Spleen (tissue), 11 donors: ENCODE results near the gene ENPP6. TPM values are rescaled to one million over a fixed set of nuclear protein-coding genes. Genes with fewer than 3 reads are reported as not detected.
"Not testable (repeated sequence)": the region's sequence is repeated elsewhere in the genome, so short reads cannot be mapped to it uniquely, and the experiment has no call there.

Source experiments
- DNase-seq: peaks from one replicate; pipeline ENCODE4 v3.0.0-alpha.2; 2020
- H3K27ac ChIP-seq, 8 donors: fragments of 200-600 bp; sonication (generic) in 7 of 8; 1 replicate in 4 of 8; 2 replicates in 4 of 8; pipeline versions ENCODE4 v1.5.0 to v1.8.0; 2016 to 2021; ENCODE audit warnings: inconsistent platforms in 4 of 8, mild to moderate bottlenecking in 4 of 8, moderate library complexity in 1 of 8
- H3K27me3 ChIP-seq, 7 donors: fragments of 200-600 bp; sonication (generic) in 6 of 7; replicated peaks in 1 of 7; 1 replicate in 4 of 7; 2 replicates in 3 of 7; pipeline versions ENCODE4 v1.5.0 to v1.8.0; 2016 to 2021; ENCODE audit warnings: inconsistent platforms in 3 of 7, mild to moderate bottlenecking in 1 of 7
- H3K36me3 ChIP-seq, 6 donors: fragments of 200-600 bp; sonication (generic) in 5 of 6; 1 replicate in 4 of 6; 2 replicates in 2 of 6; pipeline versions ENCODE4 v1.5.0 to v1.8.0; 2016 to 2021; ENCODE audit warnings: inconsistent platforms in 2 of 6
- H3K4me1 ChIP-seq, 6 donors: fragments of 200-600 bp; sonication (generic) in 5 of 6; 1 replicate in 3 of 6; 2 replicates in 3 of 6; pipeline versions ENCODE4 v1.5.0 to v1.8.0; 2016 to 2021; ENCODE audit warnings: inconsistent platforms in 3 of 6
- H3K4me3 ChIP-seq, 8 donors: fragments of 200-600 bp; sonication (generic) in 7 of 8; 1 replicate in 4 of 8; 2 replicates in 4 of 8; pipeline versions ENCODE4 v1.5.0 to v1.8.0; 2016 to 2021; ENCODE audit warnings: inconsistent platforms in 4 of 8, mild to moderate bottlenecking in 4 of 8, moderate library complexity in 2 of 8
- H3K9me3 ChIP-seq, 8 donors: fragments of 200-600 bp; sonication (generic) in 7 of 8; 1 replicate in 4 of 8; 2 replicates in 4 of 8; pipeline versions ENCODE4 v1.5.0 to v1.8.0; 2016 to 2021; ENCODE audit warnings: inconsistent platforms in 4 of 8
- POLR2A ChIP-seq, 3 donors: fragments of 450-650 bp; IDR thresholded peaks; one replicate each; pipeline ENCODE4 v1.5.1; 2017; ENCODE audit warnings: antibody characterized with exemption in 3 of 3, mild to moderate bottlenecking in 1 of 3
- POLR2AphosphoS5 ChIP-seq, 3 donors: sonication (generic); formaldehyde crosslinking; IDR thresholded peaks; one replicate each; pipeline ENCODE4 v1.5.1; 2017; ENCODE audit warnings: antibody characterized with exemption in 3 of 3
- WGBS, 5 donors: extraction: QIAGEN DNeasy Blood & Tissue Kit in 3 of 5; methylation state at CpG; one replicate each; pipeline versions ENCODE4 v1.1.5 to v1.1.7; 2013 to 2018; 5-methylcytosine and 5-hydroxymethylcytosine counted together
- intact Hi-C: fragments of 100-400 bp; cut with DNase I; formaldehyde crosslinking; loops from one replicate; pipeline ENCODE4 v1.15.0; 2023; ENCODE audit warnings: low total_unique reads
- polyA plus RNA-seq, 3 donors: library from polyadenylated mRNA; stranded (reverse); fragments of 200-250 nt; gene quantifications; one replicate each; pipeline ENCODE4 v1.2.1, GENCODE V29; 2013
- total RNA-seq, 7 donors: library from RNA; depleted of rRNA in 3 of 7; stranded (reverse); fragments of >200 nt in 3 of 7; fragmentation: NEBNext Ultra II Directional in 4 of 7; extraction: Animal tissue kit (Norgen Biotek cat#: 25700) in 4 of 7; gene quantifications; one replicate each; pipeline versions ENCODE4 v1.1.0 to v1.2.1, GENCODE V29; 2016 to 2021
- TF ChIP-seq, protein P1 (sequence below), 11 experiments: fragments of 200-600 bp in 7 of 11; fragments of 450-650 bp in 4 of 11; sonication (generic) in 4 of 11; IDR thresholded peaks in 8 of 11; conservative IDR thresholded peaks in 3 of 11; 1 replicate in 7 of 11; 2 replicates in 4 of 11; pipeline versions ENCODE4 v1.4.0 to v1.8.0; 2016 to 2021; ENCODE audit warnings: antibody characterized with exemption in 11 of 11, inconsistent platforms in 4 of 11, mild to moderate bottlenecking in 1 of 11
- donor health status: healthy with polysubstance abuse.
- donor health status: DM: no; HTN: no; CAD: no; lungs with moderate emphysema.
- donor health status: DM: no; HTN: no; CAD: no.
- donor health status: Bipolar disorder and iron deficiency.
- donor health status: healthy.
- donor health status: DM: no; HTN: no; CAD: no.
- donor health status: DM: yes; HTN: yes; CAD: no.

The ENPP6 gene
- total and polyA plus RNA-seq, 10 donors: 0.23 to 2.4 (median 1.1) TPM

DNA sequence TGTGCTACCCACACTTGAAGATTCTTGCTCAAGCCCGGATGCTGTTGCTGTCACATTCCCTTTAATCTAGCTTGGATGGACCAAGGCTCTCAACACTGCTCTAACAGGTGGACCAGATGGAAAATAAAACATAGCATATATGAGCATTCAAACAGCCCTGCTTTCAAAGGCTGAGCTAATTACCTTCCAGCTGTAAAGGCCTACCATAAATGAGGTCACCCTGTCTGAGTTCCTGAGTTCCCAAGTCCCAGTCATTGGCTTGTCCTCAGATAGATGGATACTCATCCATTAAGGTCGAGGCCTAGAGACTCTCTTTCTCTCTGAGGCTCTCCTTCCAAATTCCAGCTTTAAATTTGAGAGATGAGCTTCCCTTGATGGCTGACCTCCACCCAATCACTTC is 165.1 kb downstream of the ENPP6 start:
- TF ChIP-seq POLR2A (IDR thresholded peaks at IDR 0.05) (no peak), POLR2AphosphoS5 (IDR thresholded peaks at IDR 0.05) (no peak)
- TF ChIP-seq, protein P1, sequence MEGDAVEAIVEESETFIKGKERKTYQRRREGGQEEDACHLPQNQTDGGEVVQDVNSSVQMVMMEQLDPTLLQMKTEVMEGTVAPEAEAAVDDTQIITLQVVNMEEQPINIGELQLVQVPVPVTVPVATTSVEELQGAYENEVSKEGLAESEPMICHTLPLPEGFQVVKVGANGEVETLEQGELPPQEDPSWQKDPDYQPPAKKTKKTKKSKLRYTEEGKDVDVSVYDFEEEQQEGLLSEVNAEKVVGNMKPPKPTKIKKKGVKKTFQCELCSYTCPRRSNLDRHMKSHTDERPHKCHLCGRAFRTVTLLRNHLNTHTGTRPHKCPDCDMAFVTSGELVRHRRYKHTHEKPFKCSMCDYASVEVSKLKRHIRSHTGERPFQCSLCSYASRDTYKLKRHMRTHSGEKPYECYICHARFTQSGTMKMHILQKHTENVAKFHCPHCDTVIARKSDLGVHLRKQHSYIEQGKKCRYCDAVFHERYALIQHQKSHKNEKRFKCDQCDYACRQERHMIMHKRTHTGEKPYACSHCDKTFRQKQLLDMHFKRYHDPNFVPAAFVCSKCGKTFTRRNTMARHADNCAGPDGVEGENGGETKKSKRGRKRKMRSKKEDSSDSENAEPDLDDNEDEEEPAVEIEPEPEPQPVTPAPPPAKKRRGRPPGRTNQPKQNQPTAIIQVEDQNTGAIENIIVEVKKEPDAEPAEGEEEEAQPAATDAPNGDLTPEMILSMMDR (IDR thresholded peaks at IDR 0.05 in 8 of 11, conservative IDR thresholded peaks at IDR 0.05 in 3 of 11): no peak
- no peaks in the 10 kb centered on the region for H3K36me3 ChIP-seq
- no peaks in the 10 kb centered on the region for H3K27me3 ChIP-seq
- DNase-seq: no peak
- intact Hi-C loops: no loop called here
- peaks cover 0 to 19% (median 7%) of the 10 kb centered on the region in 8 donors for H3K9me3 ChIP-seq
- WGBS, 5 donors: 80 to 93% (median 83%) methylated on average over 2 of the region's 2 CpGs
- H3K4me3 ChIP-seq: no peak overlapping the region
- H3K4me1 ChIP-seq: no peaks in the 10 kb centered on the region
- no peak overlapping the region for H3K27ac ChIP-seq

DNA sequence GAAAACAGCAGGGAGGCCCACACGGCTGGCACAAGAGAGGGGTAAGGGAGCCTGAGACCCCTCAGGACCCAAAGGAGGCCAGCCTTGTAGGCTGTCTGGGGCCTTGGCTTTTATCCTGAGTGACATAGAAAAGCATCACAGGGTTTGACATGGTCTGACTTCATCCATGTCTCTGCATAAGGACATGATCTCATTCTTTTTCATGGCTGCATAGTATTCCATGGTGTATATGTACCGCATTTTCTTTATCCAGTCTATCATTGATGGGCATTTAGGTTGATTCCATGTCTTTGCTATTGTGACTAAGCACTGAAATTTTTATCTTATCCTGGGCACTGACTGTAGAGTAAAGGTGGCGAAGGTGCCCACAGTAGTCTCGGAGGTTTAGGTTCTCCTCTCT is 166.4 kb downstream of the ENPP6 start:
- H3K4me1 ChIP-seq, H3K27me3 ChIP-seq, DNase-seq, H3K4me3 ChIP-seq, intact Hi-C loops, H3K27ac ChIP-seq, H3K36me3 ChIP-seq: not testable (repeated sequence)
- H3K9me3 ChIP-seq: peaks cover 0 to 32% (median 19%) of the 10 kb centered on the region in 8 donors
- WGBS, 5 donors: 91 to 98% (median 97%) methylated on average over 4 of the region's 4 CpGs

DNA sequence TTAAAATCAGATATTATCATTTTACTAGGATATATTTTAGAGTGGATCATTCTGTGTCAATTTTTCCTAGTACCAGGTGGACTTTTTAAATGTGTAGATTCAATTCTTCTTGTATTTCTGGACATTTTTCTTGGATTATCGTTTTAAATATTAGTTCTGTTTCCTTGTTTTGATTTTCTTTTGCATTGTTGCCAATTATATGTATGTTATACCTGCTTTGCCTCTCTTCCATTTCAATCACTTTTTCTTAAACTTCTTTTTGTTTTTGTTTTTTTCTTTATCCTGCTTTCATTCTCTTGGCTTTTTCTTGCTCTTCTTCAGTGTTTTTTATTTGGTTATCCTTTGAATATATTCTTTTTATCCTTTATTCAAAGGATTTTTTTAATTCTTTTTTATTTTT is 171.5 kb downstream of the ENPP6 start:
- Histone ChIP-seq H3K36me3 (no peaks in the 10 kb centered on the region), H3K27ac (no peak overlapping the region), H3K9me3 (peaks cover 0 to 41% (median 31%) of the 10 kb centered on the region in 8 donors), H3K4me1 (no peaks in the 10 kb centered on the region), H3K4me3 (no peak overlapping the region), H3K27me3 (peaks cover 0 to 9% (median 0%) of the 10 kb centered on the region in 7 donors)
- TF ChIP-seq, protein P1 (IDR thresholded peaks at IDR 0.05 in 8 of 11, conservative IDR thresholded peaks at IDR 0.05 in 3 of 11): no peak
- TF ChIP-seq POLR2AphosphoS5 (IDR thresholded peaks at IDR 0.05) (no peak), POLR2A (IDR thresholded peaks at IDR 0.05) (no peak)
- intact Hi-C loops: no loop called here
- DNase-seq: no peak
- WGBS, 5 donors: 70 to 87% (median 79%) methylated on average over 1 of the region's 1 CpG

DNA sequence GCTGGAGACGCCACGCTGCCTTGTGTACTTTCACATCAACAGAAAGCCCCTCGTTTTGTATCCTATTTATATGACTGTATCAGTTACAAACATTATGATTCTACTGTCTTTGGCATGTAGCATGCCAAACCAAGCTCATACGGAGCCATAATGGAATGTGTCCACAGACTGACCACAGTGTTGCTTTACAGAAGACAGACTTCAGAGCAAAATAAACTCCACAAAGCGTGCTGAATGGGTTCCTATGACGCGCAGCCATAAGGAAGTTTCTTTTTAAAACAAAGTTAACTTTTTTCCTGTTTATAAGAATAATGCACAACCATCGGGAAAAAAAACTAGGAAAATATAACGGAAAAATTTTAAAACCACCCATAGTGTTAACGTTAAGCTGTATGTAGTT is 176.5 kb downstream of the ENPP6 start:
- Histone ChIP-seq H3K4me3 (no peak overlapping the region), H3K36me3 (no peaks in the 10 kb centered on the region)
- 92 to 96% (median 95%) methylated on average over 10 of the region's 10 CpGs for WGBS, 5 donors

More for the DNA sequence above, 176.5 kb downstream of the ENPP6 start:
- Histone ChIP-seq H3K27ac (no peak overlapping the region), H3K9me3 (peaks cover 0 to 15% (median 14%) of the 10 kb centered on the region in 8 donors), H3K27me3 (peaks cover 0 to 38% (median 6%) of the 10 kb centered on the region in 7 donors), H3K4me1 (peaks cover 0 to 10% (median 0%) of the 10 kb centered on the region in 6 donors)
- no peak for DNase-seq
- TF ChIP-seq POLR2A (IDR thresholded peaks at IDR 0.05): no peak
- TF ChIP-seq, protein P1 (IDR thresholded peaks at IDR 0.05 in 8 of 11, conservative IDR thresholded peaks at IDR 0.05 in 3 of 11): no peak
- TF ChIP-seq POLR2AphosphoS5 (IDR thresholded peaks at IDR 0.05): no peak
- intact Hi-C loops: no loop called here
